HepG2 (cell line): Measurements from ENCODE around the gene SEC61G. TPM values are rescaled to one million over a fixed set of nuclear protein-coding genes. Genes with fewer than 3 reads are reported as not detected.
A peak's percentile ranks its signal among the peaks of the same experiment; 100 is the strongest.

Experiments
- ARNT2 ChIP-seq: sonication (generic); formaldehyde crosslinking; IDR thresholded peaks from 2 replicates; pipeline ENCODE4 v1.8.0; 2022; ENCODE audit warnings: mild to moderate bottlenecking, low read depth, missing genetic modification reagents, moderate library complexity
- ATM ChIP-seq: fragments of 450-650 bp; IDR thresholded peaks from 2 replicates; pipeline ENCODE4 v1.7.1; 2017; ENCODE audit warnings: mild to moderate bottlenecking, borderline replicate concordance
- CREB3 ChIP-seq: sonication (generic); formaldehyde crosslinking; IDR thresholded peaks from 2 replicates; pipeline ENCODE4 v1.5.0; 2020; ENCODE audit warnings: missing genetic modification reagents
- KLF15 ChIP-seq: sonication (generic); formaldehyde crosslinking; IDR thresholded peaks from 2 replicates; pipeline ENCODE4 v1.8.1; 2023; ENCODE audit warnings: borderline replicate concordance, mild to moderate bottlenecking, inconsistent platforms, missing genetic modification reagents, mixed read lengths
- KLF6 ChIP-seq: IDR thresholded peaks from 2 replicates; pipeline ENCODE4 v1.8.0; 2016; ENCODE audit warnings: missing biosample characterization, missing genetic modification reagents
- MXD1 ChIP-seq: sonication (generic); formaldehyde crosslinking; IDR thresholded peaks from 2 replicates; pipeline ENCODE4 v1.4.0; 2020; ENCODE audit warnings: mild to moderate bottlenecking, missing genetic modification reagents
- ZBTB40 ChIP-seq, 2 experiments: fragments of 450-650 bp in 1 of 2; sonication (generic) in 1 of 2; formaldehyde crosslinking in 1 of 2; IDR thresholded peaks; 2 replicates each; pipeline versions ENCODE4 v1.6.1 to v1.8.0; 2016 to 2022; ENCODE audit warnings: antibody characterized with exemption in 1 of 2, mild to moderate bottlenecking in 1 of 2, missing genetic modification reagents in 1 of 2
- ZNF12 ChIP-seq: sonication (generic); formaldehyde crosslinking; IDR thresholded peaks from 2 replicates; pipeline ENCODE4 v1.5.0; 2020; ENCODE audit warnings: missing genetic modification reagents
- ZNF18 ChIP-seq: sonication (generic); formaldehyde crosslinking; IDR thresholded peaks from 2 replicates; pipeline ENCODE4 v1.8.0; 2022; ENCODE audit warnings: mild to moderate bottlenecking, missing genetic modification reagents; ENCODE audit not compliant: insufficient replicate concordance
- ZNF274 ChIP-seq: sonication (generic); formaldehyde crosslinking; IDR thresholded peaks from 2 replicates; pipeline ENCODE4 v1.5.1; 2020; ENCODE audit warnings: mild to moderate bottlenecking, missing genetic modification reagents
- ZNF432 ChIP-seq: sonication (generic); formaldehyde crosslinking; IDR thresholded peaks from 2 replicates; pipeline ENCODE4 v1.5.0; 2020; ENCODE audit warnings: missing genetic modification reagents, mild to moderate bottlenecking, borderline replicate concordance
- ZNF44 ChIP-seq: sonication (generic); formaldehyde crosslinking; IDR thresholded peaks from 2 replicates; pipeline ENCODE4 v1.5.1; 2020; ENCODE audit warnings: mild to moderate bottlenecking, missing genetic modification reagents
- ZNF577 ChIP-seq: sonication (generic); formaldehyde crosslinking; IDR thresholded peaks from 2 replicates; pipeline ENCODE4 v1.4.0; 2020; ENCODE audit warnings: mild to moderate bottlenecking, low read depth, missing genetic modification reagents, borderline replicate concordance
- ZNF644 ChIP-seq: IDR thresholded peaks from 2 replicates; pipeline ENCODE4 v1.6.1; 2016; ENCODE audit warnings: low read depth
- ZSCAN25 ChIP-seq: sonication (generic); formaldehyde crosslinking; IDR thresholded peaks from 2 replicates; pipeline ENCODE4 v1.8.0; 2022; ENCODE audit warnings: mild to moderate bottlenecking, missing genetic modification reagents
- polyA plus RNA-seq, 8 experiments: library from polyadenylated mRNA; depleted of rRNA in 3 of 8; stranded (reverse) in 7 of 8; unstranded in 1 of 8; fragments of >200 nt; fragmentation: Illumina TruSeq in 4 of 8; extraction: Trizol in 4 of 8; gene quantifications; 2 replicates each; pipeline versions ENCODE4 v1.2.1 to v1.2.3, GENCODE V29; 2011 to 2016; ENCODE audit warnings: low read depth in 4 of 8, missing spikeins in 1 of 8, mixed read lengths in 1 of 8; ENCODE audit not compliant: insufficient read depth in 1 of 8
- total RNA-seq, 5 experiments: library from RNA; depleted of rRNA; stranded (reverse); fragments of >200 nt; fragmentation: Illumina TruSeq; extraction: Trizol; gene quantifications; 2 replicates each; pipeline ENCODE4 v1.2.3, GENCODE V29; 2016; ENCODE audit warnings: low read depth in 1 of 5

SEC61G gene
- total and polyA plus RNA-seq, 2 of the 13 experiments (the other 11 are each of a cell fraction or from before 2014, with no cell fraction given): 126 to 328 TPM

GRCh38 chr7:54773472-54774399, 14.7 kb upstream of the SEC61G start (continued):
- TF ChIP-seq MXD1 (CRISPR knock-in tag) (no peak), KLF6 (CRISPR knock-in tag) (no peak), ZBTB40 (IDR thresholded peaks at IDR 0.05) (no peak), ZBTB40 (CRISPR knock-in tag; IDR thresholded peaks at IDR 0.05) (no peak), ZNF18 (CRISPR knock-in tag) (no peak), ZNF432 (no peak), ZSCAN25 (CRISPR knock-in tag) (0 out of 2 replicates have a peak, but pooled peaks have one; percentile 27), ATM (no peak), ARNT2 (CRISPR knock-in tag) (no peak), ZNF274 (CRISPR knock-in tag) (no peak), ZNF12 (no peak), KLF15 (CRISPR knock-in tag) (no peak), ZNF44 (0 out of 2 replicates have a peak, but pooled peaks have one; percentile 40), CREB3 (CRISPR knock-in tag) (no peak), ZNF577 (CRISPR knock-in tag) (no peak), ZNF644 (CRISPR knock-in tag) (no peak)
